T-helper 17 cell (primary cell): Measurements from ENCODE around the gene ZFPM1. TPM values are rescaled to one million over a fixed set of nuclear protein-coding genes. Genes with fewer than 3 reads are reported as not detected.
"Not testable (repeated sequence)": the region's sequence is repeated elsewhere in the genome, so short reads cannot be mapped to it uniquely, and the experiment has no call there.

Experiments used
- ATAC-seq: fragments of 150-1000 bp; cut with Tn5 transposase; 2 replicates; pipeline ENCODE4 v1.10.0; 2021; ENCODE audit warnings: mild to moderate bottlenecking, moderate library complexity
- DNase-seq, 3 donors: peaks; one replicate each; pipeline versions ENCODE4 v3.0.0 to v3.0.0-alpha.2; 2020 to 2021
- H3K9me3 ChIP-seq: one replicate; pipeline ENCODE4 v1.7.0; 2013; ENCODE audit warnings: low read length, mild to moderate bottlenecking; ENCODE audit not compliant: control insufficient read depth, poor library complexity, severe bottlenecking
- H3K27ac Mint-ChIP-seq: one replicate; pipeline ENCODE4 v1.8.0; 2022; ENCODE audit warnings: mild to moderate bottlenecking, moderate library complexity, mixed read lengths
- H3K27me3 Mint-ChIP-seq: one replicate; pipeline ENCODE4 v1.8.0; 2022; ENCODE audit warnings: mixed read lengths
- H3K36me3 Mint-ChIP-seq: one replicate; pipeline ENCODE4 v1.8.0; 2022; ENCODE audit warnings: low read depth, mixed read lengths
- H3K4me1 Mint-ChIP-seq: one replicate; pipeline ENCODE4 v1.8.0; 2022; ENCODE audit warnings: mild to moderate bottlenecking, mixed read lengths
- H3K4me3 Mint-ChIP-seq: one replicate; pipeline ENCODE4 v1.8.0; 2022; ENCODE audit warnings: mild to moderate bottlenecking, moderate library complexity, mixed read lengths
- total RNA-seq, 4 donors: library from RNA in 2 of 4; stranded (reverse) in 2 of 4; gene quantifications; one replicate each; pipeline ENCODE4 v1.2.3 and lab custom pipeline; 2022 to 2026

Gene ZFPM1
- total RNA-seq, 2 donors from 2014 or later = 24.6 to 29.4 TPM

DNA sequence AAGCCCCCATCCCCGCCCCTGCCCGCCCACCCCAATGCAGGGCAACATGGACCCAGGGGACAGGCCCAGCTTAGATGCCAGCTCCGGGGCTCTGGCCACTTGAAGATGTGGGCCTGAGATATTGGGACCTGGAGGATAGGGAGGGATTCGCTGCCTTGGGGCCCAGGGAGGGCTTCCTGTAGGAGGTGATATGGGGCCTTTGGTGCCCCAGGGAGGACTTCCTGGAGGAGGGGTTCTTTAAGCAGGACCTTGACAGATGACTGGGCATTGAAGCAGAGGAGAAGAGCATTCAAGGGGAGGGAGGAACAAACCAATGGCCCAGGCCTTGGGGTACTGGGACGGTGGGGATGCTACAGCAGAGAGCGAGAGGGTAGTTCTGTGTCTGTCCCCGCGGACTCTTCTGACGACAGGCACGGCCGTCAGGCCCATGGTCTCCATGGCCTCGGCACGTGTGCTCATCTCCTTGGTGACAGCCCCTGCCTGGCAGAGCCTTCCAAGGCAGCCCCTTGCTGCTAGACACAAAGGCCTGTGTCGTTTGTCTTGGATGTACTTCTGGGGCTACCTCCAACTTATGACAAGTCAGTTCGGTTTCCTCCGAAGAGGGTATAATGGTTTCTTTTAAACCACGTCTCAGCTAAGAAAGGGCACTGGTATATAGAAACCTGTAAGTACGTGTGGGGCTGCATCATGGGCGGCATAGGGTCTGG, 61.6 kb downstream of the ZFPM1 start:
- no peaks in the 10 kb centered on the region for H3K27me3 Mint-ChIP-seq
- DNase-seq = no peak
- no peak for ATAC-seq
- no peak overlapping the region for H3K4me3 Mint-ChIP-seq
- H3K27ac Mint-ChIP-seq = no peak overlapping the region
- no peaks in the 10 kb centered on the region for H3K9me3 ChIP-seq
- H3K36me3 Mint-ChIP-seq = no peaks in the 10 kb centered on the region
- peaks cover 6% of the 10 kb centered on the region for H3K4me1 Mint-ChIP-seq

DNA sequence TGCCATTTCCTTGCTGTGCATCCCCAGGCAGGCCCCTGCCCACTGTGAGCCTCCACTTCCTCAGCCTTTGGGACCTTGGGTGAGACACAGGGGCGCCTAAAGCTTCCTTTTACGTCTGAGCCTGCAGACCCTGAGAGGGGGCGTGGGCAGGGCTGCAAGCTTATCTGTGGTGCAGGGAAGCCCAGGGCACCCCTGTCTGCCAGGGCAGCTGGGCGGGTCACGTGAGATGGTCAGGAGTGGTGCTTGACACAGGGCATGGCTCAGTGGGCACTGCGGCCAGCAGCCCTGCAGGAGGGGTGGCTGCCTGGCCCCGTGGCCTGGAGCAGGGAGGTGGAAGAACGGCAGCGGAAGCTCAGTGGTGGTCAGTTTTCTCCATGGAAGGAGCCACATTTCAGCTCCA, 62.3 kb downstream of the ZFPM1 start:
- H3K9me3 ChIP-seq = no peaks in the 10 kb centered on the region
- Mint-ChIP-seq H3K27ac (no peak overlapping the region), H3K27me3 (no peaks in the 10 kb centered on the region), H3K4me3 (no peak overlapping the region), H3K36me3 (no peaks in the 10 kb centered on the region), H3K4me1 (peaks cover 6% of the 10 kb centered on the region)
- DNase-seq (no peak), ATAC-seq (no peak)

- Mint-ChIP-seq H3K36me3 (no peaks in the 10 kb centered on the region), H3K4me3 (no peak overlapping the region), H3K27ac (no peak overlapping the region), H3K27me3 (no peaks in the 10 kb centered on the region), H3K4me1 (peaks cover 6% of the 10 kb centered on the region)
- H3K9me3 ChIP-seq = no peaks in the 10 kb centered on the region
- ATAC-seq = no peak
- no peak for DNase-seq
Measured at GRCh38 chr16:88515925-88516594, 63.0 kb downstream of the ZFPM1 start.

GRCh38 chr16:88516601-88517061, 63.6 kb downstream of the ZFPM1 start:
- Mint-ChIP-seq H3K36me3 (no peaks in the 10 kb centered on the region), H3K4me1 (peaks cover 3% of the 10 kb centered on the region), H3K4me3 (no peak overlapping the region), H3K27ac (no peak overlapping the region), H3K27me3 (no peaks in the 10 kb centered on the region)
- ATAC-seq (no peak), DNase-seq (no peak)
- no peaks in the 10 kb centered on the region for H3K9me3 ChIP-seq

DNA sequence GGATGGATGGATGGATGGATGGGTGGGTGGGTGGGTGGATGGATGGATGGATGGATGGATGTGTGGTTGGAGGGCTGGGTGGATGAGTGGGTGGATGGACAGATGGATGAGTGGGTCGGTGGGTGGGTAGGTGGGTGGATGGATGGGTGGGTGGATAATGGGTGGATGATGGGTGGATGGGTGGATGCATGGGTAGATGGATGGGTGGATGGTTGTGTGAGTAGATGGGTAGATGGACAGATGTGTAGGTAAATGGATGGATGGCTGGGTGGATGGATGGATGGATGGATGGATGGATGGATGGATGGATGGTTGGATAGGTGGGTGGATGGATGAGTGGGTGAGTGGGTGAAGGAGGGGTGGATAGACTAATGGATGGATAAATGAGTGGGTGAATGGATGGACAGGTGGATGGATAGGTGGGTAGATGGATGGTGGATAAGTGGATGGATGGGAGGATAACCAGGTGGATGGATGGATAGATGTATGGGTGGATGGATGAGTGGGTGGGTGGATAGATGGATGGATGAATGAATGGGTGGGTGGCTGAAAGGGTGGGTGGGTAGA, 64.2 kb downstream of the ZFPM1 start:
- not testable (repeated sequence) for DNase-seq, H3K27ac Mint-ChIP-seq, H3K4me1 Mint-ChIP-seq, H3K9me3 ChIP-seq, ATAC-seq, H3K27me3 Mint-ChIP-seq, H3K36me3 Mint-ChIP-seq
- peak overlapping the region; percentile 51 for H3K4me3 Mint-ChIP-seq

GRCh38 chr16:88518411-88519111, 65.5 kb downstream of the ZFPM1 start:
- not testable (repeated sequence) for H3K36me3 Mint-ChIP-seq, ATAC-seq, H3K4me1 Mint-ChIP-seq, H3K27ac Mint-ChIP-seq, H3K9me3 ChIP-seq, DNase-seq, H3K27me3 Mint-ChIP-seq
- H3K4me3 Mint-ChIP-seq = peak overlapping the region; percentile 1

- DNase-seq (no peak), ATAC-seq (no peak)
- H3K9me3 ChIP-seq = no peaks in the 10 kb centered on the region
- H3K27ac Mint-ChIP-seq = no peak overlapping the region
- no peak overlapping the region for H3K4me3 Mint-ChIP-seq
- H3K27me3 Mint-ChIP-seq = no peaks in the 10 kb centered on the region
- H3K4me1 Mint-ChIP-seq = peaks cover 2% of the 10 kb centered on the region
- no peaks in the 10 kb centered on the region for H3K36me3 Mint-ChIP-seq
Measured at GRCh38 chr16:88519240-88519639, 66.2 kb downstream of the ZFPM1 start.

DNA sequence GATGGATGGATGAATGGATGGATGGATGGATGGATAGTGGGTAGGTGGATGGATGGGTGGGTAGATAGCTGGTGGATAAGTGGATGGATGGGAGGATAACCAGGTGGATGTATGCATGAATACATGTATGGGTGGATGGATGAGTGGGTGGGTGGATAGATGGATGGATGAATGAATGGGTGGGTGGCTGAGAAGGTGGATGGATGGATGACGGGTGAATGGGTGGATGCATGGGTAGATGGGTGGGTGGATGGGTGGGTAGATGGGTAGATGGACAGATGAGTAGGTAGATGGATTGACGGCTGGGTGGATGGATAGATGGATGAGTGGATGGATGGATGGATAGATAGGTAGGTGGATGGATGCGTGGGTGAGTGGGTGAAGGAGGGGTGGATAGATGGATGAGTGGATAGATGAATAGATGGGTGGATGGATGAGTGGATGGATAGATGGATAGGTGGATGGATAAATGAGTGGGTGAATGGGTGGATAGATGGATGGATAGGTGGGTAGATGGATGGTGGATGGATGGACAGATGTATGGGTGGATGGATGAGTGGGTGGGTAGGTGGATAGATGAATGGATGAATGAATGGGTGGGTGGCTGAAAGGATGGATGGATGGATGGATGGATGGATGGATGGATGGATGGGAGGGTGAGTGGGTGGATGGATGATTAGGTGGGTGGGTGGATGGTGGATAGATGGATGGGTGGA, 67.0 kb downstream of the ZFPM1 start:
- peak overlapping the region; percentile 1 for H3K4me3 Mint-ChIP-seq
- H3K4me1 Mint-ChIP-seq = peaks cover 2% of the 10 kb centered on the region
- H3K9me3 ChIP-seq = no peaks in the 10 kb centered on the region
- H3K27ac Mint-ChIP-seq = no peak overlapping the region
- H3K36me3 Mint-ChIP-seq = no peaks in the 10 kb centered on the region
- DNase-seq (no peak), ATAC-seq (no peak)
- H3K27me3 Mint-ChIP-seq = no peaks in the 10 kb centered on the region

GRCh38 chr16:88521674-88522073, 68.6 kb downstream of the ZFPM1 start:
- DNase-seq = no peak
- Mint-ChIP-seq H3K27ac (no peak overlapping the region), H3K36me3 (no peaks in the 10 kb centered on the region), H3K27me3 (no peaks in the 10 kb centered on the region), H3K4me1 (peaks cover 2% of the 10 kb centered on the region), H3K4me3 (no peak overlapping the region)
- ATAC-seq = no peak
- no peaks in the 10 kb centered on the region for H3K9me3 ChIP-seq

GRCh38 chr16:88522276-88522949, 69.3 kb downstream of the ZFPM1 start:
- Mint-ChIP-seq H3K4me1 (peaks cover 2% of the 10 kb centered on the region), H3K4me3 (no peak overlapping the region), H3K36me3 (no peaks in the 10 kb centered on the region), H3K27me3 (no peaks in the 10 kb centered on the region), H3K27ac (no peak overlapping the region)
- DNase-seq (no peak), ATAC-seq (peak; percentile 9)
- H3K9me3 ChIP-seq = no peaks in the 10 kb centered on the region

GRCh38 chr16:88523309-88524161, 70.5 kb downstream of the ZFPM1 start:
- Mint-ChIP-seq H3K4me3 (no peak overlapping the region), H3K27ac (no peak overlapping the region), H3K36me3 (no peaks in the 10 kb centered on the region), H3K27me3 (no peaks in the 10 kb centered on the region), H3K4me1 (peaks cover 2% of the 10 kb centered on the region)
- DNase-seq = no peak
- H3K9me3 ChIP-seq = no peaks in the 10 kb centered on the region
- no peak for ATAC-seq
